Loucy (cell line): Measurements from ENCODE around the gene TLCD4.

Experiments
- H2AFZ ChIP-seq: fragments of 200-600 bp; sonication (generic); 2 replicates; pipeline ENCODE4 v1.6.0; 2016; ENCODE audit warnings: antibody characterized with exemption, mild to moderate bottlenecking, low read length, moderate library complexity
- H3F3A ChIP-seq: fragments of 200-600 bp; 2 replicates; pipeline ENCODE4 v1.6.0; 2016; ENCODE audit warnings: antibody characterized with exemption, low read depth, mild to moderate bottlenecking
- H3K27me3 ChIP-seq: fragments of 200-600 bp; sonication (generic); 2 replicates; pipeline ENCODE4 v1.6.1; 2014; ENCODE audit warnings: low read length, mild to moderate bottlenecking; ENCODE audit not compliant: insufficient read depth, poor library complexity, severe bottlenecking
- H3K36me3 ChIP-seq: fragments of 200-600 bp; sonication (generic); 2 replicates; pipeline ENCODE4 v1.6.1; 2016; ENCODE audit warnings: low read length; ENCODE audit not compliant: insufficient read depth
- H3K4me1 ChIP-seq: fragments of 200-600 bp; sonication (generic); 2 replicates; pipeline ENCODE4 v1.5.1; 2014; ENCODE audit warnings: low read length, mild to moderate bottlenecking; ENCODE audit not compliant: insufficient read depth, poor library complexity, severe bottlenecking
- H3K4me2 ChIP-seq: fragments of 200-600 bp; sonication (generic); 2 replicates; pipeline ENCODE4 v1.6.0; 2014; ENCODE audit warnings: antibody characterized with exemption, low read length, low read depth, mild to moderate bottlenecking; ENCODE audit not compliant: poor library complexity, severe bottlenecking
- H3K4me3 ChIP-seq: fragments of 200-600 bp; sonication (generic); 2 replicates; pipeline ENCODE4 v1.5.1; 2014; ENCODE audit warnings: low read length, mild to moderate bottlenecking, mixed read lengths; ENCODE audit not compliant: poor library complexity, severe bottlenecking
- H3K79me2 ChIP-seq: fragments of 200-600 bp; sonication (generic); 2 replicates; pipeline ENCODE4 v1.6.1; 2014; ENCODE audit warnings: low read length; ENCODE audit not compliant: insufficient read depth
- H3K9ac ChIP-seq: fragments of 200-600 bp; sonication (generic); 2 replicates; pipeline ENCODE4 v1.6.0; 2014; ENCODE audit warnings: mild to moderate bottlenecking, low read depth, low read length, moderate library complexity; ENCODE audit not compliant: poor library complexity, severe bottlenecking
- H3K9me2 ChIP-seq: fragments of 200-600 bp; sonication (generic); replicated peaks from 2 replicates; pipeline ENCODE4 v1.6.1; 2016; ENCODE audit warnings: low read depth, low read length, mixed read lengths
- H3K9me3 ChIP-seq: fragments of 200-600 bp; sonication (generic); 2 replicates; pipeline ENCODE4 v1.6.1; 2014; ENCODE audit warnings: mild to moderate bottlenecking, antibody characterized with exemption, low read length, low read depth; ENCODE audit not compliant: insufficient read depth
- H4K20me1 ChIP-seq: fragments of 200-600 bp; sonication (generic); 2 replicates; pipeline ENCODE4 v1.6.0; 2014; ENCODE audit warnings: antibody characterized with exemption, low read length, mild to moderate bottlenecking; ENCODE audit not compliant: insufficient read depth, poor library complexity, severe bottlenecking
- EZH2phosphoT487 ChIP-seq: fragments of 200-600 bp; IDR thresholded peaks from 2 replicates; pipeline ENCODE4 v1.6.1; 2018; ENCODE audit warnings: antibody characterized with exemption, mild to moderate bottlenecking, moderate library complexity, borderline replicate concordance
- TF ChIP-seq, protein P1 (sequence below): fragments of 200-600 bp; sonication (generic); conservative IDR thresholded peaks from 2 replicates; pipeline ENCODE4 v1.5.1; 2014; ENCODE audit warnings: mild to moderate bottlenecking, antibody characterized with exemption, low read length

TLCD4 gene

DNA sequence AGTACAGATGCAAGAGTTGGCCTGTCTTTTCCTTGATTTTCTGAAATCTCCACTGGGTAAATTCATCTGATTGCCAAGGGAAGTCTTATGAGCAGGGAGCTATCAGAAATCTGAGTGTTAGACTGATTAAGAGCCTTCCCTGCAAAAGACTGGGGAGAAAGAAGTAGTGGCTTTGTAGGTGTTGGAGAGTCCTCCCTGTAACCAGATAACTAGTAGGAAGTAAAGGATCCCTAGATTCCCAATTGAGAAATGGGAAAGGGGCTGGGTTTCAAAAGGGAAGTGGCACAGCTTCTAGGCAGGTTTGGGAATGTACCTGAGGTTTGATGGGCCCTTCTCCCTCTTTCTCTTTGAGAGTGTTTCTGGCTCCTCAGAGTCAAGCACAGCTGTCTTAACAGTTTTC lies 2.1 kb downstream of the TLCD4 start:
- no peaks in the 10 kb centered on the region for H3K9me3 ChIP-seq
- no peak overlapping the region for H2AFZ ChIP-seq
- H3K4me3 ChIP-seq = no peak overlapping the region
- H3K4me2 ChIP-seq = no peak overlapping the region
- no peaks in the 10 kb centered on the region for H3K9me2 ChIP-seq
- H3K36me3 ChIP-seq = no peaks in the 10 kb centered on the region
- no peak for TF ChIP-seq EZH2phosphoT487
- TF ChIP-seq, protein P1, sequence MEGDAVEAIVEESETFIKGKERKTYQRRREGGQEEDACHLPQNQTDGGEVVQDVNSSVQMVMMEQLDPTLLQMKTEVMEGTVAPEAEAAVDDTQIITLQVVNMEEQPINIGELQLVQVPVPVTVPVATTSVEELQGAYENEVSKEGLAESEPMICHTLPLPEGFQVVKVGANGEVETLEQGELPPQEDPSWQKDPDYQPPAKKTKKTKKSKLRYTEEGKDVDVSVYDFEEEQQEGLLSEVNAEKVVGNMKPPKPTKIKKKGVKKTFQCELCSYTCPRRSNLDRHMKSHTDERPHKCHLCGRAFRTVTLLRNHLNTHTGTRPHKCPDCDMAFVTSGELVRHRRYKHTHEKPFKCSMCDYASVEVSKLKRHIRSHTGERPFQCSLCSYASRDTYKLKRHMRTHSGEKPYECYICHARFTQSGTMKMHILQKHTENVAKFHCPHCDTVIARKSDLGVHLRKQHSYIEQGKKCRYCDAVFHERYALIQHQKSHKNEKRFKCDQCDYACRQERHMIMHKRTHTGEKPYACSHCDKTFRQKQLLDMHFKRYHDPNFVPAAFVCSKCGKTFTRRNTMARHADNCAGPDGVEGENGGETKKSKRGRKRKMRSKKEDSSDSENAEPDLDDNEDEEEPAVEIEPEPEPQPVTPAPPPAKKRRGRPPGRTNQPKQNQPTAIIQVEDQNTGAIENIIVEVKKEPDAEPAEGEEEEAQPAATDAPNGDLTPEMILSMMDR = no peak
- H3F3A ChIP-seq = no peaks in the 10 kb centered on the region
- H3K27me3 ChIP-seq = peaks cover 45% of the 10 kb centered on the region
- no peak overlapping the region for H3K9ac ChIP-seq
- H4K20me1 ChIP-seq = no peaks in the 10 kb centered on the region
- H3K79me2 ChIP-seq = no peaks in the 10 kb centered on the region
- peaks cover 4% of the 10 kb centered on the region for H3K4me1 ChIP-seq

DNA sequence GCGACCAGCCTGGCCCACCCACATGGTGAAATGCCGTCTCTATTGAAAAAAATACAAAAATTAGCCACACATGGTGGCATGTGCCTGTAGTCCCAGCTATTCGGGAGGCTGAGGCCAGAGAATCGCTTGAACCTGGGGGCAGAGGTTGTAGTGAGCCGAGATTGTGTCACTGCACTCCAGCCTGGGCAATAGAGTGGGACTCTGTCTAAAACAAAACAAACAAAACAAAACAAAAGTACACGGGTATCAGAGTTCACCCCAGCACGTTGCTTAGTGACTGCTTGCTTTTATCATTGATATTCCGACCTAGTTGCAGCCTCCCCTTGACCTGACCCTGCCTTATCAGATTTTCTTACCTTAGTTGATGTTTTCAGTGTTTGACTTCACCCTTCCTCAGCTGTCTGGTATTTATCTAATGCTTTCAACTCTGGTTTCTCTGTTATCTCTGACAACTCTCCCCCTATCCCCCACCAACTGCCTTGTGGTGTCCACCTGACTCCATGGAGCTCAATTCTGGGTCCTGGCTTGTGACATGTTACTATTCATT lies 5.1 kb downstream of the TLCD4 start:
- no peaks in the 10 kb centered on the region for H3K4me1 ChIP-seq
- no peaks in the 10 kb centered on the region for H3F3A ChIP-seq
- peaks cover 41% of the 10 kb centered on the region for H3K27me3 ChIP-seq
- no peaks in the 10 kb centered on the region for H3K9me2 ChIP-seq
- H3K79me2 ChIP-seq = no peaks in the 10 kb centered on the region
- no peak overlapping the region for H3K4me3 ChIP-seq
- H3K36me3 ChIP-seq = no peaks in the 10 kb centered on the region
- no peaks in the 10 kb centered on the region for H3K9me3 ChIP-seq
- no peak overlapping the region for H3K4me2 ChIP-seq
- H2AFZ ChIP-seq = no peak overlapping the region
- no peak overlapping the region for H3K9ac ChIP-seq
- no peak for TF ChIP-seq EZH2phosphoT487
- TF ChIP-seq, protein P1 = no peak
- no peaks in the 10 kb centered on the region for H4K20me1 ChIP-seq

DNA sequence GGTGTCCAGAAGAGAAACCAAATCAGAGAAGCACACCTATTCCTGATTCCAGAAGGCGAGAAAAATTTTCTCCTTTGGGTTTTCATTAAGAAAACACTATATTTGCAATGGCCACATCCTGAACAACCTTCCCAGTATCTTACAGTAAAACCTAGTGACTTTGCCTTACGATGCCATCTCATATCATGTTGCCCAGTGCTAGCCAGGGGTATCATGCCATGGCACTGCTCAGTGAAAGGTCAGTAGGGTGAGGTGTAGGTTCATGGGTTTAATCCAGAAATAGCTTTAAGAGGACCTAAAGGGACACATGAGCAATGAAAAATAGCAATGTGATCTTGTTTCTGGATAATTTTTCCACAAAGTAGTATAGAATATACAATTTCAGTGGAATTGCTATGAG lies 7.2 kb downstream of the TLCD4 start:
- no peaks in the 10 kb centered on the region for H3F3A ChIP-seq
- TF ChIP-seq, protein P1 = no peak
- TF ChIP-seq EZH2phosphoT487 = no peak
- no peak overlapping the region for H3K9ac ChIP-seq
- H3K4me2 ChIP-seq = no peak overlapping the region
- no peaks in the 10 kb centered on the region for H3K9me3 ChIP-seq
- H3K79me2 ChIP-seq = no peaks in the 10 kb centered on the region
- H4K20me1 ChIP-seq = no peaks in the 10 kb centered on the region
- H2AFZ ChIP-seq = no peak overlapping the region
- peaks cover 20% of the 10 kb centered on the region for H3K27me3 ChIP-seq
- H3K9me2 ChIP-seq = no peaks in the 10 kb centered on the region
- no peaks in the 10 kb centered on the region for H3K4me1 ChIP-seq
- H3K36me3 ChIP-seq = no peaks in the 10 kb centered on the region
- H3K4me3 ChIP-seq = no peak overlapping the region
